HEK293 (cell line): Measurements from ENCODE around the gene PDE11A.
A peak's percentile ranks its signal among the peaks of the same experiment; 100 is the strongest.

ENCODE experiments used
- CTCF ChIA-PET: fragments of 350-600 bp; formaldehyde crosslinking; extraction: SDS; loops from one replicate; lab custom pipeline; 2021; ENCODE audit warnings: antibody characterized with exemption; lab: Yijun Ruan, JAX
- POLR2A ChIA-PET: fragments of 300-600 bp; formaldehyde crosslinking; extraction: SDS; loops from one replicate; lab custom pipeline; 2020; ENCODE audit warnings: antibody characterized with exemption, inconsistent platforms; lab: Yijun Ruan, JAX
- H3K27ac ChIP-seq: fragments of 200-500 bp; sonication (Bioruptor generic); 2 replicates; pipeline ENCODE4 v1.5.1; 2014; ENCODE audit warnings: low read depth, low read length, control low read depth, inconsistent platforms; ENCODE audit errors: extremely low read depth
- H3K36me3 ChIP-seq, 2 experiments: fragments of 200-500 bp in 1 of 2; sonication (Bioruptor generic) in 1 of 2; 1 replicate in 1 of 2; 2 replicates in 1 of 2; pipeline ENCODE4 v1.5.1; 2014 to 2017; ENCODE audit warnings: inconsistent platforms in 2 of 2, low read length in 2 of 2; ENCODE audit not compliant: control insufficient read depth in 2 of 2, insufficient read depth in 1 of 2
- H3K4me1 ChIP-seq: fragments of 200-500 bp; sonication (Bioruptor generic); 2 replicates; pipeline ENCODE4 v1.5.1; 2014; ENCODE audit warnings: mild to moderate bottlenecking, low read length, inconsistent platforms; ENCODE audit not compliant: control insufficient read depth, insufficient read depth
- H3K4me3 ChIP-seq: 2 replicates; pipeline ENCODE4 v1.5.1; 2011; ENCODE audit warnings: low read depth, mild to moderate bottlenecking, control low read depth, low read length, moderate library complexity
- H3K9me3 ChIP-seq: fragments of 200-500 bp; sonication (Bioruptor generic); 2 replicates; pipeline ENCODE4 v1.5.1; 2014; ENCODE audit warnings: low read depth, low read length, inconsistent platforms; ENCODE audit not compliant: control insufficient read depth, insufficient read depth
- CTCF ChIP-seq: fragments of 450-650 bp; formaldehyde crosslinking; IDR thresholded peaks from 2 replicates; pipeline ENCODE4 v1.5.1; 2016; ENCODE audit warnings: missing biosample characterization, missing genetic modification characterization
- GFI1B ChIP-seq: fragments of 450-650 bp; formaldehyde crosslinking; IDR thresholded peaks from 2 replicates; pipeline ENCODE4 v1.5.1; 2016; ENCODE audit warnings: missing biosample characterization, missing genetic modification characterization
- KLF9 ChIP-seq: fragments of 450-650 bp; formaldehyde crosslinking; IDR thresholded peaks from 2 replicates; pipeline ENCODE4 v1.5.1; 2016; ENCODE audit warnings: missing biosample characterization, missing genetic modification characterization, low read depth
- SETDB1 ChIP-seq: IDR thresholded peaks from one replicate; pipeline ENCODE4 v1.6.1; 2017; ENCODE audit warnings: mild to moderate bottlenecking, low read length, moderate library complexity, mixed read lengths; ENCODE audit not compliant: insufficient read length
- SP7 ChIP-seq: fragments of 450-650 bp; formaldehyde crosslinking; IDR thresholded peaks from 2 replicates; pipeline ENCODE4 v1.5.1; 2016; ENCODE audit warnings: missing biosample characterization, missing genetic modification characterization
- TCF7L2 ChIP-seq: IDR thresholded peaks from 2 replicates; pipeline ENCODE4 v1.6.1; 2011; ENCODE audit warnings: low read depth, mild to moderate bottlenecking, inconsistent platforms, low read length, moderate library complexity, borderline replicate concordance
- ZBTB17 ChIP-seq: fragments of 450-650 bp; formaldehyde crosslinking; IDR thresholded peaks from 2 replicates; pipeline ENCODE4 v1.5.1; 2016; ENCODE audit warnings: missing biosample characterization, missing genetic modification characterization
- ZNF138 ChIP-seq: fragments of 450-650 bp; formaldehyde crosslinking; IDR thresholded peaks from 2 replicates; pipeline ENCODE4 v1.5.1; 2016; ENCODE audit warnings: missing biosample characterization, missing genetic modification characterization, borderline replicate concordance
- ZNF157 ChIP-seq: fragments of 450-650 bp; formaldehyde crosslinking; IDR thresholded peaks from 2 replicates; pipeline ENCODE4 v1.5.1; 2016; ENCODE audit warnings: missing biosample characterization, missing genetic modification characterization
- ZNF169 ChIP-seq: fragments of 450-650 bp; formaldehyde crosslinking; IDR thresholded peaks from 2 replicates; pipeline ENCODE4 v1.5.1; 2016; ENCODE audit warnings: missing biosample characterization, missing genetic modification characterization
- ZNF174 ChIP-seq: fragments of 450-650 bp; formaldehyde crosslinking; IDR thresholded peaks from 2 replicates; pipeline ENCODE4 v1.5.0; 2017; ENCODE audit warnings: missing biosample characterization, mild to moderate bottlenecking, missing genetic modification characterization
- ZNF335 ChIP-seq: fragments of 450-650 bp; formaldehyde crosslinking; conservative IDR thresholded peaks from 2 replicates; pipeline ENCODE4 v1.5.1; 2016; ENCODE audit warnings: missing biosample characterization, missing genetic modification characterization
- ZNF473 ChIP-seq: fragments of 450-650 bp; formaldehyde crosslinking; IDR thresholded peaks from 2 replicates; pipeline ENCODE4 v1.5.1; 2017; ENCODE audit warnings: missing biosample characterization, missing genetic modification characterization
- ZNF560 ChIP-seq: fragments of 450-650 bp; formaldehyde crosslinking; IDR thresholded peaks from 2 replicates; pipeline ENCODE4 v1.5.1; 2017; ENCODE audit warnings: missing biosample characterization, missing genetic modification characterization, borderline replicate concordance
- ZNF585B ChIP-seq: fragments of 450-650 bp; formaldehyde crosslinking; IDR thresholded peaks from 2 replicates; pipeline ENCODE4 v1.5.1; 2016; ENCODE audit warnings: missing biosample characterization, missing genetic modification characterization
- ZNF629 ChIP-seq: fragments of 450-650 bp; formaldehyde crosslinking; IDR thresholded peaks from 2 replicates; pipeline ENCODE4 v1.5.1; 2017; ENCODE audit warnings: missing biosample characterization, missing genetic modification characterization
- ZNF639 ChIP-seq: fragments of 450-650 bp; formaldehyde crosslinking; IDR thresholded peaks from 2 replicates; pipeline ENCODE4 v1.5.1; 2016; ENCODE audit warnings: missing biosample characterization, missing genetic modification characterization
- ZNF654 ChIP-seq: fragments of 450-650 bp; formaldehyde crosslinking; IDR thresholded peaks from 2 replicates; pipeline ENCODE4 v1.5.1; 2016; ENCODE audit warnings: low read depth, missing biosample characterization, missing genetic modification characterization
- ZNF658 ChIP-seq: fragments of 450-650 bp; formaldehyde crosslinking; IDR thresholded peaks from 2 replicates; pipeline ENCODE4; 2016; ENCODE audit warnings: missing biosample characterization, missing genetic modification characterization
- ZNF660 ChIP-seq: fragments of 450-650 bp; IDR thresholded peaks from 2 replicates; pipeline ENCODE4 v1.5.1; 2018; ENCODE audit warnings: missing biosample characterization, mild to moderate bottlenecking, missing genetic modification characterization
- ZNF777 ChIP-seq: fragments of 450-650 bp; formaldehyde crosslinking; IDR thresholded peaks from 2 replicates; pipeline ENCODE4 v1.5.1; 2017; ENCODE audit warnings: missing biosample characterization, missing genetic modification characterization, borderline replicate concordance
- ZNF837 ChIP-seq: fragments of 450-650 bp; formaldehyde crosslinking; IDR thresholded peaks from 2 replicates; pipeline ENCODE4 v1.5.1; 2016; ENCODE audit warnings: missing biosample characterization, missing genetic modification characterization
- ZSCAN16 ChIP-seq: fragments of 450-650 bp; formaldehyde crosslinking; IDR thresholded peaks from 2 replicates; pipeline ENCODE4 v1.5.1; 2016; ENCODE audit warnings: missing biosample characterization, missing genetic modification characterization
- ZSCAN23 ChIP-seq: fragments of 450-650 bp; formaldehyde crosslinking; IDR thresholded peaks from 2 replicates; pipeline ENCODE4 v1.5.1; 2016; ENCODE audit warnings: missing biosample characterization, missing genetic modification characterization
- ZXDB ChIP-seq: fragments of 450-650 bp; formaldehyde crosslinking; IDR thresholded peaks from 2 replicates; pipeline ENCODE4 v1.5.1; 2016; ENCODE audit warnings: missing biosample characterization, missing genetic modification characterization
- TF ChIP-seq, protein P1 (sequence below): fragments of 450-650 bp; formaldehyde crosslinking; IDR thresholded peaks from 2 replicates; pipeline ENCODE4 v1.5.1; 2016; ENCODE audit warnings: missing biosample characterization, missing genetic modification characterization
- TF ChIP-seq, protein P2 (sequence below): fragments of 450-650 bp; formaldehyde crosslinking; IDR thresholded peaks from 2 replicates; pipeline ENCODE4 v1.5.1; 2017; ENCODE audit warnings: missing biosample characterization, missing genetic modification characterization
- TF ChIP-seq, protein P3 (sequence below): fragments of 450-650 bp; formaldehyde crosslinking; IDR thresholded peaks from 2 replicates; pipeline ENCODE4 v1.5.1; 2016; ENCODE audit warnings: missing biosample characterization, missing genetic modification characterization
- TF ChIP-seq, protein P4 (sequence below): fragments of 450-650 bp; formaldehyde crosslinking; IDR thresholded peaks from 2 replicates; pipeline ENCODE4 v1.5.1; 2016; ENCODE audit warnings: missing biosample characterization, missing genetic modification characterization

The PDE11A gene

GRCh38 chr2:177606636-177607035, 465.9 kb downstream of the PDE11A start (continued):
- TF ChIP-seq, protein P1, sequence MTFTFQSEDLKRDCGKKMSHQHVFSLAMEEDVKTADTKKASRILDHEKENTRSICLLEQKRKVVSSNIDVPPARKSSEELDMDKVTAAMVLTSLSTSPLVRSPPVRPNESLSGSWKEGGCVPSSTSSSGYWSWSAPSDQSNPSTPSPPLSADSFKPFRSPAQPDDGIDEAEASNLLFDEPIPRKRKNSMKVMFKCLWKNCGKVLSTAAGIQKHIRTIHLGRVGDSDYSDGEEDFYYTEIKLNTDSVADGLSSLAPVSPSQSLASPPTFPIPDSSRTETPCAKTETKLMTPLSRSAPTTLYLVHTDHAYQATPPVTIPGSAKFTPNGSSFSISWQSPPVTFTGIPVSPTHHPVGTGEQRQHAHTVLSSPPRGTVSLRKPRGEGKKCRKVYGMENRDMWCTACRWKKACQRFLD: no peak
- TF ChIP-seq SP7 (tag by site-specific recombination) (no peak), ZNF658 (tag by site-specific recombination) (no peak), ZNF157 (no peak), SETDB1 (peak; percentile 66), ZNF174 (tag by site-specific recombination) (no peak), ZNF777 (tag by site-specific recombination) (no peak), ZBTB17 (tag by site-specific recombination) (peak; percentile 43; the same call in 1 of the 2 replicates), ZNF629 (tag by site-specific recombination) (peak; percentile 49; the same call in 1 of the 2 replicates), KLF9 (no peak), ZNF138 (tag by site-specific recombination) (no peak), ZNF639 (tag by site-specific recombination) (no peak), ZNF560 (tag by site-specific recombination) (no peak), ZNF169 (no peak), ZNF335 (tag by site-specific recombination) (0 out of 2 replicates have a peak, but pooled peaks have one; percentile 10), ZXDB (tag by site-specific recombination) (no peak), ZNF837 (tag by site-specific recombination) (no peak), TCF7L2 (no peak), ZNF473 (no peak), ZSCAN23 (no peak)
- TF ChIP-seq, protein P2, sequence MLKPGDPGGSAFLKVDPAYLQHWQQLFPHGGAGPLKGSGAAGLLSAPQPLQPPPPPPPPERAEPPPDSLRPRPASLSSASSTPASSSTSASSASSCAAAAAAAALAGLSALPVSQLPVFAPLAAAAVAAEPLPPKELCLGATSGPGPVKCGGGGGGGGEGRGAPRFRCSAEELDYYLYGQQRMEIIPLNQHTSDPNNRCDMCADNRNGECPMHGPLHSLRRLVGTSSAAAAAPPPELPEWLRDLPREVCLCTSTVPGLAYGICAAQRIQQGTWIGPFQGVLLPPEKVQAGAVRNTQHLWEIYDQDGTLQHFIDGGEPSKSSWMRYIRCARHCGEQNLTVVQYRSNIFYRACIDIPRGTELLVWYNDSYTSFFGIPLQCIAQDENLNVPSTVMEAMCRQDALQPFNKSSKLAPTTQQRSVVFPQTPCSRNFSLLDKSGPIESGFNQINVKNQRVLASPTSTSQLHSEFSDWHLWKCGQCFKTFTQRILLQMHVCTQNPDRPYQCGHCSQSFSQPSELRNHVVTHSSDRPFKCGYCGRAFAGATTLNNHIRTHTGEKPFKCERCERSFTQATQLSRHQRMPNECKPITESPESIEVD: no peak
- TF ChIP-seq, protein P3, sequence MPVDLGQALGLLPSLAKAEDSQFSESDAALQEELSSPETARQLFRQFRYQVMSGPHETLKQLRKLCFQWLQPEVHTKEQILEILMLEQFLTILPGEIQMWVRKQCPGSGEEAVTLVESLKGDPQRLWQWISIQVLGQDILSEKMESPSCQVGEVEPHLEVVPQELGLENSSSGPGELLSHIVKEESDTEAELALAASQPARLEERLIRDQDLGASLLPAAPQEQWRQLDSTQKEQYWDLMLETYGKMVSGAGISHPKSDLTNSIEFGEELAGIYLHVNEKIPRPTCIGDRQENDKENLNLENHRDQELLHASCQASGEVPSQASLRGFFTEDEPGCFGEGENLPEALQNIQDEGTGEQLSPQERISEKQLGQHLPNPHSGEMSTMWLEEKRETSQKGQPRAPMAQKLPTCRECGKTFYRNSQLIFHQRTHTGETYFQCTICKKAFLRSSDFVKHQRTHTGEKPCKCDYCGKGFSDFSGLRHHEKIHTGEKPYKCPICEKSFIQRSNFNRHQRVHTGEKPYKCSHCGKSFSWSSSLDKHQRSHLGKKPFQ: no peak

GRCh38 chr2:177604271-177605065, 468.1 kb downstream of the PDE11A start:
- CTCF ChIA-PET: interaction anchor here (0.6 to 2.0 kb wide), 37 partner anchors 9 to 440 kb away, joined by 3 to 19 read pairs (median 4); no protein-coding TSS in a partner anchor
- TF ChIP-seq ZNF585B (tag by site-specific recombination): no peak
- TF ChIP-seq CTCF (tag by site-specific recombination): peak; percentile 61
- no peak for TF ChIP-seq GFI1B (tag by site-specific recombination)
- peak; percentile 60 for TF ChIP-seq ZBTB17 (tag by site-specific recombination)
- TF ChIP-seq ZSCAN16 (tag by site-specific recombination): peak; percentile 99
- peak; percentile 47 for TF ChIP-seq ZNF654 (tag by site-specific recombination)
- TF ChIP-seq, protein P4, sequence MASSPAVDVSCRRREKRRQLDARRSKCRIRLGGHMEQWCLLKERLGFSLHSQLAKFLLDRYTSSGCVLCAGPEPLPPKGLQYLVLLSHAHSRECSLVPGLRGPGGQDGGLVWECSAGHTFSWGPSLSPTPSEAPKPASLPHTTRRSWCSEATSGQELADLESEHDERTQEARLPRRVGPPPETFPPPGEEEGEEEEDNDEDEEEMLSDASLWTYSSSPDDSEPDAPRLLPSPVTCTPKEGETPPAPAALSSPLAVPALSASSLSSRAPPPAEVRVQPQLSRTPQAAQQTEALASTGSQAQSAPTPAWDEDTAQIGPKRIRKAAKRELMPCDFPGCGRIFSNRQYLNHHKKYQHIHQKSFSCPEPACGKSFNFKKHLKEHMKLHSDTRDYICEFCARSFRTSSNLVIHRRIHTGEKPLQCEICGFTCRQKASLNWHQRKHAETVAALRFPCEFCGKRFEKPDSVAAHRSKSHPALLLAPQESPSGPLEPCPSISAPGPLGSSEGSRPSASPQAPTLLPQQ (tag by site-specific recombination): no peak
- 0 out of 2 replicates have a peak, but pooled peaks have one; percentile 50 for TF ChIP-seq ZNF660 (tag by site-specific recombination)
- TF ChIP-seq, all 188 proteins: peak for 5

More at GRCh38 chr2:177604271-177605065, 468.1 kb downstream of the PDE11A start:
- Histone ChIP-seq H3K4me3 (no peak overlapping the region), H3K4me1 (no peaks in the 10 kb centered on the region), H3K9me3 (no peaks in the 10 kb centered on the region), H3K36me3 (no peaks in the 10 kb centered on the region), H3K27ac (no peak overlapping the region)
- POLR2A ChIA-PET: no interaction called here
